Choroid plexus epithelial cell (primary cell): ENCODE results near the gene ESRRB.

Experiments used
- DNase-seq: peaks from one replicate; pipeline ENCODE4 v3.0.0-alpha.2; 2010; ENCODE audit warnings: low read depth
- H3K4me3 ChIP-seq: 2 replicates; pipeline ENCODE4 v1.5.1; 2011; ENCODE audit warnings: low read depth, mild to moderate bottlenecking, control low read depth, low read length, moderate library complexity
- CTCF ChIP-seq: conservative IDR thresholded peaks from 2 replicates; pipeline ENCODE4 v1.5.1; 2011; ENCODE audit warnings: low read depth, mild to moderate bottlenecking, control low read depth, inconsistent platforms, low read length, moderate library complexity

Gene ESRRB

GRCh38 chr14:76510181-76510580 is 134.2 kb downstream of the ESRRB start:
- TF ChIP-seq CTCF: no peak
- no peak overlapping the region for H3K4me3 ChIP-seq
- DNase-seq: no peak

- DNase-seq: peak; percentile 11
- H3K4me3 ChIP-seq: no peak overlapping the region
- peak; percentile 19 for TF ChIP-seq CTCF
Observed at GRCh38 chr14:76514213-76514998, 138.5 kb downstream of the ESRRB start.

GRCh38 chr14:76516884-76517283 is 140.9 kb downstream of the ESRRB start:
- DNase-seq: no peak
- no peak overlapping the region for H3K4me3 ChIP-seq

GRCh38 chr14:76518366-76518765 is 142.4 kb downstream of the ESRRB start:
- no peak overlapping the region for H3K4me3 ChIP-seq
- DNase-seq: no peak
- no peak for TF ChIP-seq CTCF

More at GRCh38 chr14:76516884-76517283, 140.9 kb downstream of the ESRRB start:
- TF ChIP-seq CTCF: no peak

GRCh38 chr14:76525106-76525821 is 149.3 kb downstream of the ESRRB start:
- TF ChIP-seq CTCF: no peak
- DNase-seq: no peak
- no peak overlapping the region for H3K4me3 ChIP-seq

GRCh38 chr14:76531085-76531484 is 155.1 kb downstream of the ESRRB start:
- no peak overlapping the region for H3K4me3 ChIP-seq
- no peak for DNase-seq
- TF ChIP-seq CTCF: no peak
